CD4-positive, alpha-beta T cell treated with Interleukin-21 for 1 hour (primary cell): ENCODE measurements around the gene RAB25.
"Not testable (repeated sequence)": the region's sequence is repeated elsewhere in the genome, so short reads cannot be mapped to it uniquely, and the experiment has no call there.

Source experiments
- DNase-seq: peaks from one replicate; pipeline ENCODE4 v3.0.0-alpha.2; 2020

The RAB25 gene

DNA sequence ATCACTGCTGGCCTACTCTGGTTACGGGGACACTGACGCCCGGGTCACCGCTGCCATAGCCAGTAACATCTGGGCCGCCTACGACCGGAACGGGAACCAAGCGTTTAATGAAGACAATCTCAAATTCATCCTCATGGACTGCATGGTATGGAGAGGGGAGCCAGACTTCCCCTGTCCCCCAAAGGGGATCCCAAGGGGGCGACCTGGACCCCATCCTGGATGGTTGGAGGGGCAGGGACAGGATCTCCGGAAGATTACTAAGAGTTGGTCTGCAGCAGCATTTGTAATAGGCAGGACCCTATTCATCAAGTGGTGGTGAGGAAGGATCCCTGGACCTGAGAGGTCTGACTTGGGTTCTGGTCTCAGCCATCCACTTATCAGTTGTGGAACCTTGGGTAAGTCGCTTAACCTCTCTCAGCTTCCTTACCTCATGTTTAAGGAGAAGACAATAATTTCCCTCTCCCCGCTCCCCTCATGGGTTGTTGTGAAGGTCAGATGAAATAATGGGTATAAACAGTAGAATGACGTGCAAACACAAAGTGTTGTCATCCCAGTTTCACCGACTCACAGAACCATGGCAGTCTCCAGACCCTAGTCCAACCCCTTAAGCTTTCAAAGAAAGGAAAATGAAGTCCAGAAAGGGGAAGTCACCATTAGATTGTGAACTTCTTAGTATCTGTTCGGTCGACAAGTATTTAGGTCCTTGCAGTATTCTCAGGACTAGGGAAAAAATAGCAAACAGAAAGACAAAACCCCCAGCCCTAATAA, 5.5 kb upstream of the RAB25 start:
- DNase-seq = no peak

- no peak for DNase-seq
Measured at GRCh38 chr1:156056326-156056849, 4.6 kb upstream of the RAB25 start.

DNA sequence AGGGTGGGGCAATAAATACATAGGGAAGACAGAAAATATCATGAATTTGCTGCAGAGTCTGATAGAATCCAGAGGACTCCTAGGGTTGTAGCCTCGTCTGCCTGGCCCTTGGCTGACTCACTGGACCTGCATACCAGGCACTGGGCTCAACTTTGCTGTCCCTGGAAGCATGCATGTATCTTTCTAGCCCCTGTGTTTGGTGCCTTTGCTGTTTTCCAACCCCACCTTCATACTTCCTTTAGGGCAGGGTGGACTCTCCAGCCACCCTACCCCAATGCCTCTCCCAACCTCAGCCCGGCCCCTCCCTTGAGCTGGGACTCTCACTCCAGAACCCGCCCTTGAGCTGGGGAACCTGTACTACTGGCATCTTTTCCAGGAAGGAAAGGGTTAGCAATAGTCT, 1.2 kb downstream of the RAB25 start:
- DNase-seq = no peak

DNA sequence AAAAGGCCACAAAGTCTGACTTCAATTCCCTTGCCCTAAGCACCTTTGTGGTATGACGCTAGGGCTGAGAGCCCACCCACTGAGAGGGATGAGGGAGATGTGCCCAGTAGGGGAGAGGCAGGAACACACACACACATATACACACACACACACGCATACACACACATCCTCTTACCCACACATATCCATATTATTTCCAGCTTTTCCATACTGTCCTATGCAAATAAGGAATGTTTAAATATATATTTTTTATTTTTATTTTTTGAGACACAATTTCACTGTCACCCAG, 3.0 kb downstream of the RAB25 start:
- DNase-seq = no peak

- DNase-seq = no peak
Measured at GRCh38 chr1:156064615-156065014, 3.7 kb downstream of the RAB25 start.

- DNase-seq = no peak
Measured at GRCh38 chr1:156065212-156065611, 4.3 kb downstream of the RAB25 start.

DNA sequence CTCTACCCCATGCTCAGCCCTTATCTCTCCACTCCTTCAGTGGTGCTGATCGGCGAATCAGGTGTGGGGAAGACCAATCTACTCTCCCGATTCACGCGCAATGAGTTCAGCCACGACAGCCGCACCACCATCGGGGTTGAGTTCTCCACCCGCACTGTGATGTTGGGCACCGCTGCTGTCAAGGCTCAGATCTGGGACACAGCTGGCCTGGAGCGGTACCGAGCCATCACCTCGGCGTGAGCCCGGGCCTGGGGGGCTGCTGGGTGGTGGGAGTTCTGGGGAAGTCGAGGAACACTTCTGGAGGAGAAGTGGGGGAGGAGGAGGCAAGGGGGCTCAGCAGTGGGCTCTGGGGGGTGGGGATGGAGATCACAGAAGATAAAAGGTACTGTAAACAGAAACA, 4.9 kb downstream of the RAB25 start:
- DNase-seq = no peak

GRCh38 chr1:156067262-156067661, 6.3 kb downstream of the RAB25 start:
- DNase-seq = no peak

- no peak for DNase-seq
Measured at GRCh38 chr1:156069490-156070455, 8.8 kb downstream of the RAB25 start.

DNA sequence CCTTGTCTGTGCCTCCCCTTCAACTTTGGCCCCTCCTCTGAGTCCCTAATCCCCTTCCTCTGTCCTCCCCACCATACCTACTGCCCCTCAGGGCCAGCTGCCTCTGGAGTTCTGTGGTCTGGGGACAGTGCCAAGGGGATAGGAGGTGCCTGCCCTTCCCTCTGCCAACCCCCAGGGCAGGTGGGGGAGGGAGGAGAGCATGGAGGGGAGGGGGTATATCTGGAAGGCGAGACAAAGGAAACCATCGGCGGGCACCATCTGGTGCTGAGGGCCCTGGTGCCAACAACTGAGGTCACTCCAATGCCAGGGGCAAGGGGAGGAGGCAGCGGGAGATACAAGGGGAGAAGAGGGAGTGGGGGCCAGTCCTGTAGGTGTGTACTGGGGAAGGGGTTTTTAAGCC, 9.6 kb downstream of the RAB25 start:
- no peak for DNase-seq

GRCh38 chr1:156071332-156071816, 10.4 kb downstream of the RAB25 start:
- DNase-seq = not testable (repeated sequence)

- DNase-seq = no peak
Measured at GRCh38 chr1:156072251-156072650, 11.3 kb downstream of the RAB25 start.

DNA sequence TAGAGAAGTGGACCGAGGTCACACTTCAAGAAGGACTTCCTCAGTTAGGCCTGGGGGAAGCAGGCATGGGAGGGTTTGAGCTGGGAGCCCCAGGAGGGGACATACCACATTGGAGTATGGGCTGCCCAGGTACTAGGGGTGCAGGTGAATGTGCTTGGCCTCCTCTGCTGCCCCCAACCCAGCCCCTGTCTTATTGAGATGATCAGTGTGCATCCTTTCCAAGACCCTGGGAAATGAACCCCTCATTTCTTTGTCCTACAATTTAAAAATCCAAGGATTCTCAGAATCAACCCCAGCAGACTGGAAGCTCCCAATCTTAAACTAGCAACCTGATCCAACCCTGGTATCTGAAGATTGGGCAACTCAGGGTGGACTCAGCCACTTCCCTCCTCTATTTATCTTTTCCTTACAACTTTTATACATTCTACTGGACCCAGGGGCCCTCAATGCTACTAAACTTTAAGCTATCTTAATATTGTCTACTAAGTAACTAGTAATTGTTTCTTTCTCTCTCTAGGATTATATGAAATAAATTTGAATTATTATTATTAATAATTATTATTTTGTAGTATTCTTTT, 12.2 kb downstream of the RAB25 start:
- DNase-seq = no peak

DNA sequence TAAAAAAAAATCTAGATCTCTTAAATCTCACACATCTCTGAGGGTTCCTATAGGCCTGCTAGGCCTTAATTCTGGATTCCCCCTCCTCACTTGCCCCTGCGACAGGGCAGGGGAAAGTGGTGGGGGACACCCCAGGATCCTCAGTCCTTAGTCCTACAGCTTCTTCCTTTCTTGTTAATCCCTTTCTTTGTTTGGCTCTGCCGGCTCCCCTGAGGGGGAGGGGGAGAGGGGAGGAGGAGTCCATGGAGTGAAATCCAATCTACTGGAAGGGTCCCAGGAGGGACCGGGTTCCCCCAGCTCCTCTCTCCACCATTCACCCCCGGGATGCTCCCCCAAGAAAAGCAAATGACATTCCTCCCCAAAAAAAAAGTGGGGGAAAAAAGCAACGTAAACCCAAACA, 12.8 kb downstream of the RAB25 start:
- no peak for DNase-seq

DNA sequence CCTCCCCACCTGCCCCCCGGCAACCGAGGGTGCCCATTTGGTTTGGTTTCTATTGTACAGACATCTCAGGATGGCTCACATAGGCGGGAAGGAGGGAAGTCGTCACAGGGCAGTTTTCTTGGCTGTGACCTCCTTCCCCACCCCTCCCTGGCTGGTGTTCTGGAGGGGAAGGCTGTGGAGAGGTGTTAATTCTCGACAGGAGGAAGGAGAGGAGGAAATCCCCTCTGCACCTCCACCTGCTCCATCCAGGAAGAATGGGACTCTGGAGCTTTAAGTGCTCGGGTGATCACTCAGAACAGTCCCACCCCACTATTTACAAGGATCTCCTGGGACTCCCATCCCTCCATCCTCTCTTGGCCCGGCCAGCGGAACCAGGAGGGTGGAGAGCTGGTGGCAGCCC, 13.7 kb downstream of the RAB25 start:
- DNase-seq = no peak

DNA sequence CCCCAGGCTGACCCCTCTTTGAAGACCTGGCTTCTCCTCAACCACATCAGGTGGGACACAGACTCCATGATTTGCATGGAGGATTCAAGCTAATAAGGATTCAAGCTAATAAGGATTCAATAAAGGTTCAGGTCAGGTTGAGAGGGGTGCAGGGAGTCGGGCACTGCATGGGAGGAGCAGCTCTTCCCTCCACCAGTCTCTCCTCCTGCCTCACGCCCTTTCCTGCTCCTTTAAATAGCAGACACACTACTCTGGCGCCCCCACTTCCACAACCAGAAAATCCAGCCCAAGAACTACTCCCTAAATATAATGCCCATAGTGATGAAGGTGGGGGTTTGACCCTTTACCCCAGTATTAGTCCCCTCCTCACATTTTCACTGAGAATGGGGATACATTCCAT, 14.2 kb downstream of the RAB25 start:
- no peak for DNase-seq

DNA sequence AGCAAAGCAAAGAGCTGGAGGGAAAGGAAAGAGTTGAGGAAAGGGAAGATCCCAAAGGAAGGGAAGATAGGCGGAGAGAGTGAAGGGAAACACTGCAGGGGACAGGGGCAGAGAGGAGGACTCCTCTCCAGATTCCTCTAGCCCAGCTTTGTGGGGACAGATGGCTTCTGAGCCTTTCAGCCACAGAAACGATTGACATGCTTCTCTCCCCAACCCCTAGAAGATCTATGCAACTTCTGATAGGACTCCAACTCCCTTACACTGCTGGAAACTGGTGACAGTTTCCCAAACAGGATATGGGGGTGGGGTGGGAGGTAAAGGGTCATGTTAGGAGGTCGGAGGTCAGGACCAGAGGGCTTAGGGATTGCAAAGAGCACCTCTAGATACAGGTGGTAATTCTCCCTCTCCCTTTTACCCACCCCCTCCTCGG, 14.8 kb downstream of the RAB25 start:
- DNase-seq = no peak

DNA sequence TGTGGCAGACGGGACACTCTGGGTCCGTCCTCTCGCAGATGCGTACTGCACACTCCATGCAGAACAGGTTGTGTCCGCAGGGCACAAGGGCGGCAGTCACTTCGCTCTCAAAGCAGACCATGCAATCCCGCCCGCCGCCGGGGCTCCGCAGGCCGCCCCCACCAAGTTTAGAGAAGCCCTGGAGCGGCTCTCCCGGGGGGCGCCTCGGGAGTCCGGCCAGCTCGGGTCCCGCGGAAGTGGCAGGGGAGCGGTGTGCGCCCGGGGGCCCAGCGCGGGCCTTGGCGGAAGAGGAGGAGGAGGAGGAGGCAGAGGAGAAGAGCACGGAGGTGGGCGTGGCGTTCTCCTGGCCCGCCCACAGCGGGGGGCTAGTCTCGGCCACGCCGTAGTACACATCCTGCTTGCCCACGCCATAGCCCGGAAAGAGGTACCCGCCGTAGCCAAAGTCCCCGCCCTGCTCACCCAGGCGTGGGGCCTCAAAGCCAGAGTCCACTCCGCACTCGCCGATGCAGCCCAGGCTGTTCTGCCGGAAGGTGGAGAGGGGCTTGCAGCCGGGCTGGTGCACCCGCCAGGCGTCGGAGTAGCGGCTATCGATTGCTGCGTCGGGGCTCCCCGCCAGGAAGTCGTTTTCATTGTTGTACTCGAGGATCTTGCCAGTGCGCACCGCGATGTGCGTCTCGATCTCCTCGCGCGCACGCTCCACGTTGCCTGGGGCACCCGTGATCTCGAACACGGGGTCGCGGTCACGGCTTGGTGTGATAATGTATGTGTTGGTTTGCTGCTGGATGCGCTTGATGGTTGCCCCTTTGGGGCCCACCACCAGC, 15.9 kb downstream of the RAB25 start:
- DNase-seq = no peak

DNA sequence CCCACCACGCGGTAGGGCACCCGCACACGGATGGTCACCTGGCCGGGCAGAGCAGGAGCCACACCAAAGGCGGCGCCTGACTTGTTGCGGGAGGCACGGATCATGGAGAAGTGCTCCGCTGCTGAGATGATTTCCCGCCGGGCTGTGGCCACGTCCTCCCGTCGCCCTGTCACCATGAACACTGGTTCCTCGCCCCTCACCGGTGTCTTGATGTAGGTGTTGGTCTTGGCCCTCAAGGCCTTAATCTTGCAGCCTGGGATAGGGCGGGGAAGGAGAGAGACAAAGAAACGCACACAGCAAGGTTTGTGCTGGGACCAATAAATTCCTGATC, 16.4 kb downstream of the RAB25 start:
- DNase-seq = no peak

DNA sequence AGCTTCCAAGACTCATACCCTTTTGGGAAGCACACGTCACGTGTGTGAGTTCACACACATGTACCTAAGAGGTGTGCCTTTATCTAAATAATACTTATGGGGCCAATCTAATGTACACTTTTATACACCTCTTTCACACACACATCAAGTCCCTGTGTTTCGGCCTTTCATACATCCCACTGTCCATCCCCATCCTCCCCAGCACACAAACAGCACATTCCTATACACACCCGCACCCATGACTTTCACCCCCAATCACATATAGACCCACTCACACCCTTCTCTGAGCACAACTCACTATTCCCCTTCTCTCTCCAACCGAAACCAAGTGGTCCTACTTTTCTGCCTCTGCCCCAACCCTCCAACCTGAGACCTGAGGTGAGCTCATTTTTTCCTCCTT, 17.8 kb downstream of the RAB25 start:
- no peak for DNase-seq

DNA sequence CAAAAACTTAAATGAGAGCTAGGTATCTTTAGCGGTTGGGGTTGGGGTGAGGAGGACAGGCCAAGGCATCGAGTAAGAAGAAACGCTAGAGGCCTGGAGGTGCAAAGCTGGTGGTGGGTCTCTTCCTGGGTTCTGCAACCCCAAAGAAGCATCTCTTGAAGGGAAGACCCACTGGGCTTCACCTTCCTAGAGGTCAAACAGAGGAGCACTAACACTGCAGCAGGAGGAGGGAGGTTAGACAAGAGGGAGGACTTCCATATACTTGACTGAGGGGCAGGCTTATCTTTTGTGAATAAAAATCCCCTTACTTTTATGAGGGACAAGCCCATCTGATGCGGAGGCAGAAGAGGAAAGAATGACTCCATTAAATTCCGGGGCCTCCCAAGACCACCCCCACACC, 18.8 kb downstream of the RAB25 start:
- no peak for DNase-seq

- DNase-seq = no peak
Measured at GRCh38 chr1:156080241-156080862, 19.4 kb downstream of the RAB25 start.

DNA sequence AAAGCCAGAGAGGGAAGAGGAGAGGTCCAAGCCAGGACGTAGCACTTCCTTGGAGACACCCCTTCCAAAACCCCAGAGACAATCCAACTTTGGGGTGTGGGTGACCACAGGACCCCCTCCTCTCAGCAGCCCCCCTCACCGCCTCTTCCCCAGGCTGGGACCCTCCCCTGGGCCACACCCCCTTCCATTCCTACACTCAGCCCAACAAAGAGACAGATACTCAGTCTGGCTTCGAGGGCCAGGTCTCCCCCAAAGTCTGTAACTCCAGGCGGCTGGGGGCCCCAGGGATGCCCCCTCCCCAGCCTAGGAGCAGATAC, 19.9 kb downstream of the RAB25 start:
- no peak for DNase-seq
